Glutamatergic neuron (in vitro differentiated cells): ENCODE data around the gene U2AF1L4. TPM values are rescaled to one million over a fixed set of nuclear protein-coding genes. Genes with fewer than 3 reads are reported as not detected.

Experiments used
- DNase-seq: peaks from one replicate; pipeline ENCODE4 v3.0.0; 2022
- H3K27ac Mint-ChIP-seq: one replicate; pipeline ENCODE4 v1.8.0; 2020; ENCODE audit warnings: mild to moderate bottlenecking, mixed read lengths, inconsistent platforms; ENCODE audit not compliant: unreplicated experiment
- H3K27me3 Mint-ChIP-seq: one replicate; pipeline ENCODE4 v1.8.0; 2020; ENCODE audit warnings: mild to moderate bottlenecking, moderate library complexity, mixed read lengths, inconsistent platforms; ENCODE audit not compliant: unreplicated experiment
- H3K36me3 Mint-ChIP-seq: one replicate; pipeline ENCODE4 v1.8.0; 2020; ENCODE audit warnings: mild to moderate bottlenecking, mixed read lengths, inconsistent platforms; ENCODE audit not compliant: unreplicated experiment
- H3K4me1 Mint-ChIP-seq: one replicate; pipeline ENCODE4 v1.8.0; 2020; ENCODE audit warnings: mild to moderate bottlenecking, low read depth, mixed read lengths, inconsistent platforms; ENCODE audit not compliant: unreplicated experiment
- H3K4me3 Mint-ChIP-seq: one replicate; pipeline ENCODE4 v1.8.0; 2020; ENCODE audit warnings: mild to moderate bottlenecking, mixed read lengths, inconsistent platforms; ENCODE audit not compliant: unreplicated experiment
- H3K9me3 Mint-ChIP-seq: one replicate; pipeline ENCODE4 v1.8.0; 2020; ENCODE audit warnings: mild to moderate bottlenecking, moderate library complexity, mixed read lengths, inconsistent platforms; ENCODE audit not compliant: unreplicated experiment
- CTCF ChIP-seq: fragments of 200-600 bp; sonication (generic); IDR thresholded peaks from one replicate; pipeline ENCODE4 v1.5.0; 2021; ENCODE audit not compliant: partially characterized antibody, unreplicated experiment
- total RNA-seq: library from RNA; stranded (reverse); fragmentation: NEBNext Ultra II Directional; extraction: Animal tissue kit (Norgen Biotek cat#: 25700); gene quantifications from one replicate; pipeline ENCODE4 v1.2.1, GENCODE V29; 2021; ENCODE audit not compliant: unreplicated experiment

U2AF1L4 gene
- total RNA-seq, 1 donor from 2014 or later = 24.3 TPM

GRCh38 chr19:35729763-35730162 lies 15.5 kb downstream of the U2AF1L4 start:
- no peaks in the 10 kb centered on the region for H3K36me3 Mint-ChIP-seq
- no peak for TF ChIP-seq CTCF
- H3K4me3 Mint-ChIP-seq = no peak overlapping the region
- H3K27me3 Mint-ChIP-seq = peaks cover 10% of the 10 kb centered on the region
- no peak for DNase-seq
- H3K4me1 Mint-ChIP-seq = no peaks in the 10 kb centered on the region
- H3K27ac Mint-ChIP-seq = no peak overlapping the region
- H3K9me3 Mint-ChIP-seq = peaks cover 3% of the 10 kb centered on the region

- no peak for TF ChIP-seq CTCF
- Mint-ChIP-seq H3K9me3 (peaks cover 4% of the 10 kb centered on the region), H3K4me3 (no peak overlapping the region), H3K36me3 (no peaks in the 10 kb centered on the region), H3K27me3 (peaks cover 5% of the 10 kb centered on the region), H3K4me1 (no peaks in the 10 kb centered on the region), H3K27ac (no peak overlapping the region)
- no peak for DNase-seq
Observed at GRCh38 chr19:35729021-35729420, 16.2 kb downstream of the U2AF1L4 start.

- peaks cover 4% of the 10 kb centered on the region for H3K27me3 Mint-ChIP-seq
- no peak overlapping the region for H3K4me3 Mint-ChIP-seq
- H3K9me3 Mint-ChIP-seq = peaks cover 7% of the 10 kb centered on the region
- no peak for TF ChIP-seq CTCF
- H3K36me3 Mint-ChIP-seq = no peaks in the 10 kb centered on the region
- H3K27ac Mint-ChIP-seq = no peak overlapping the region
- no peaks in the 10 kb centered on the region for H3K4me1 Mint-ChIP-seq
- DNase-seq = no peak
Observed at GRCh38 chr19:35727956-35728706, 17.1 kb downstream of the U2AF1L4 start.

GRCh38 chr19:35727053-35727955 lies 17.9 kb downstream of the U2AF1L4 start:
- Mint-ChIP-seq H3K4me3 (no peak overlapping the region), H3K36me3 (no peaks in the 10 kb centered on the region), H3K9me3 (peaks cover 9% of the 10 kb centered on the region), H3K27me3 (peaks cover 4% of the 10 kb centered on the region), H3K27ac (no peak overlapping the region), H3K4me1 (no peaks in the 10 kb centered on the region)
- TF ChIP-seq CTCF = no peak
- DNase-seq = no peak
